ENCODE data around the gene AQP9.
"Not testable (repeated sequence)": the region's sequence is repeated elsewhere in the genome, so short reads cannot be mapped to it uniquely, and the experiment has no call there.

AQP9 gene

DNA sequence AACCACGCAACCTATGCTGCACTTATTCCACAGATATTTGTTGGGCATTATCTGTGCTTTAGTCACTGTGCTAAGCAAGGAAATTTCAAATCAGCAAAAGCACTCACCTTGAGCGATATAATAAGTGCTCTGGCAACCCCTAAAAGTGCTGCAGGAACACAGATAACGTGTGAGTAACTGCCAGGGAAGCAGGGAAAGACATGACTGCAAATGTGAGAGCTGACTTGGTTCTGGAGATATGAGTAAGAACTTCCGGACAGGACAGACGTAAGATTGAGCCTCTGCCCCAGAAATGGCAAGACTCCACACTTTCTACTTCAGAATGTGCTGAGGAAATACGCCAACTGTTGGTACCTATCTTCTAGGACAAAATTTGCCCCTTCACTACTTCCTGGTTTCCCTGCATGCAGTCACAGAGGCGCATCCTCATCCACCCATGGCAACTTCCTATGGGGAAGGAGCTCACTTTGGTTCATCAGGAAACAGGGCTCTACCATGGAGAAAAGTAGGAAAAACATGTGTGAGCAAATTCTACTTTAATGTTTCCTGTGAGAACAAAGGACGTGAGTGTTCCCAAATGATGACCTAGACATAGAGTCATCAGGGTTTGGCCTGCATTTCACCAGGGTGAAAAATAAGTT, 41.7 kb downstream of the AQP9 start:
- DNase-seq (ENCODE audit: low read depth in 2 of 2) = no peak

DNA sequence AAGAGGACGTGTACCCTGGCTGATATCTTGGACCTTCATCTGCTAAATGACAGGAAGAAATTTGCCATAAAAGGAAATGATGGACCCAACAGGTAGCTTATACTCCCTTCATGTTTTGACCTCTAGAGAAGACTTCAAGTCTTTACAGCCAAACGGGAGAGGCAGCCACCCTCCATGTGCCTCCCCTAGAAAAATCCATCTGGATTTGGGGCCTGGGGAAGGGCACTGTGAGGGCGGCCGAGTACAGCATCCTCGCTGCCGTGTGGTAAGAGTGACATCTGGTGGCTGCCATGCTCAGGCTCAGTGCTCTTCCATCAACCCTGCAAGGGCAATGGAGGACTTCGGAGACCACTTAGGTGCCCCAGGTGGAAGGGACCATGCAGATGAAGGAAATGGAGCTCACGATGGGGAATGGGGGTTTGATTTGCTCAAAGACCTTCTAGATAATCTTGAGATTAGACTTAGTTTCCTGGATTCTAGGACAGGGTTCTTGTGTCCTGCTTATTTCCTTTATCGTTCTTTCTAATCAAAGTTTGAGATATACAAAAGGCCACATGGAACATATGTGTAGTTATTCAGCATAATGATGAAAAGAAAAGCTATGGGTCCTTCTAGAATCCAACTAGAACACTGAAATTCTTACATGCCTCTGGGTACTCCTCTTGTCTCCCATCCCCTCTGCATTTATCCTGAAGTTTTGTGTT, 44.4 kb downstream of the AQP9 start:
- peak in 1 of 2 donors; percentile 8 for DNase-seq (ENCODE audit: low read depth in 2 of 2)

DNA sequence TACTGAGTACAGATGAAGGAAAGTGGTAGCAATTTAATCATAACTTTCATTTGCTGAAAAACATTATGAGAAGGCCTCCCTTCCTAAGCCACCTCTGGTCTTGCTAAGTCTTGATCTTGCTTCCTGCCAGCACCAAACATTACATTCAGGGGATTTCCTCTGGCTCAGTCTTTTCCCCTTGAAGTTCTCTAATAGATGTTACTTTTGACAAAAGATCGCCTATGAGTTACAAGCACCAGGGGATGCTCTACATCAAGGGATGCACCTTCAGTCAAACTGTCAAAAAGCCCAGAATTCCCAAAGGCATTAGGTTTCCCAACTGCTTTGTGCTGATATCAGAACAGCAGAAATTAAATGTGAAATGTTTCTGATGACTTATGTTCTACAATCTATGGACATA, 47.3 kb downstream of the AQP9 start:
- no peak for DNase-seq (ENCODE audit: low read depth in 2 of 2)

DNA sequence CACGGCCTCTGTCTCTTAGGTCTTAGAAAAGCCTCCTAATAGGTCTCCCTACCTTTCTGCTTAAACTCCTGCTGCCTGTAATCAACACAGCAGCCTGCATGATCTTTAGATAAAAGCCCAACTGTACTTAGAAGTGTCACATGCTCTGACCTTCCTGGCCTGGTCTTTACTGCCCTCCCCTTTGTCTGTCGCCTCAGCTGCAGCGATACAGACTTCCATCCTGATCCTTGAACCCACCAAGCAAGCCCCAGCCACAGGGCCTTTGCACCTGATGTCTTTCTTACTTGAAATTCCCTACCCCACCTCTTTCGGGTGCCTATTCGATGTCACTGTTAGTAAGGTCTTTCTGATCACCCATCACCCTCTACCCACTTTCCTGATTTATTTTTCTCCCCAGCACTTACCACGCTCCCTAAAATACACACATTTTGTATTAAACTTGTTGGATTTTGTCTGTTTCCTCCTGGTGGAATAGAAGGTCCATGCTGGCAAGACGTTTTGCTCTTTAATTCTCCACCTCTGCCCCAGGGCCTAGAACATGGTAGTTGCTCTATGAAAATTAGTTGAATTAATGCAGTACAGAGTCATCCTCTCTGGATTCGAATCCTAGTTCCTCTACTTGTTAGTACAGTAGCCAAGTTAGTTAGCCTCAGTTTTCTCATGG, 51.1 kb downstream of the AQP9 start:
- DNase-seq (ENCODE audit: low read depth in 2 of 2) = no peak

DNA sequence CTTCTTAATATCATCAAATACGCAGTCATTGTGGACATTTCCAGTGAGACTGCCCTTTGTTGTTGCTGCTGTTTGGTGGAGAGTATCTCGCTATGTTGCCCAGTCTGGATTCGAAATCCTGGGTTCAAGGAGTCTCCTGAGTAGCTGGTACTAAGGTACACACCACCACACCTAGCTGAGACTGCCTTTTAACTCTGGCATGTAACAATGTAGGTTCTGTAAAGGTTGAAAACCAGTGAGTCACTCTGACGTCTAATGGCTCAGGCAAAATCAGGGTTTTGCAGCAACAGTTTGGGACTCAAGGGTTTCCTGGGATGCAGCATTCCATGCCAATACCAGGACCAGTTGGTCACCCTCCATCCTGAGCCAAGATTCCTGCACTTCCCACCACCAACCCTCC, 52.2 kb downstream of the AQP9 start:
- no peak for DNase-seq (ENCODE audit: low read depth in 2 of 2)

DNA sequence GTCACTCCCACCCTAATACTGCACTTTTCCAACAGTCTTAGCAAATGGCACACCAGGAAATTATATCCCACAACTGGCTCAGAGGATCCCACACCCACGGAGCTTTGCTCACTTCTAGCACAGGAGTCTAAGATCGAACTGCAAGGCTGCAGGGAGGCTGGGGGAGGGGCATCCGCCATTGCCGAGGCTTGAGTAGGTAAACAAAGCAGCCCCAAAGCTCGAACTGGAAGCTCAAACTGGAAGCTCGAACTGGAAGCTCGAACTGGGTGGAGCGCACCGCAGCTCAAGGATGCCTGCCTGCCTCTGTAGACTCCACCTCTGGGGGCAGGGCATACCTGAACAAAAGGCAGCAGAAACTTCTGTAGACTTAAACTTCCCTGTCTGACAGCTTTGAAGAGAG, 55.5 kb downstream of the AQP9 start:
- DNase-seq (ENCODE audit: low read depth in 2 of 2) = not testable (repeated sequence)

DNA sequence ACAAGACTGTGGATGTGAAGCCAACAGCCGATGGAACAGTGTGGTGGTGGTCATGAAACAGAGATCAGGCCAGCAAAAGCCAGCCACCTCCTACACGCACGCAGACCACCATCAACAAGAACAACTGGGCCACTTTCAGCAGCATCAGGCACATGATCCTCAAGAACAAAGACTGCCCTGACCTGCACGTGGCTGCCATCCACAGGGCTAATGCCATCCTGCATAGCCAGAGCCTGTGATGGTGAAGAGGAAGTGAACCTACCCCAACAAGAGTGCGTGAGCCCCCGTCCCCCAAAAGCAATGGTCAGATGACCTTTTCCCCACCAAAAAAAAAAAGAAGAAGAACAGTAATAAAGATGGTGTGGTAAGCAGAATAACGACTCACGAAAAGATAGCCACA, 62.6 kb downstream of the AQP9 start:
- DNase-seq (ENCODE audit: low read depth in 2 of 2) = no peak

DNA sequence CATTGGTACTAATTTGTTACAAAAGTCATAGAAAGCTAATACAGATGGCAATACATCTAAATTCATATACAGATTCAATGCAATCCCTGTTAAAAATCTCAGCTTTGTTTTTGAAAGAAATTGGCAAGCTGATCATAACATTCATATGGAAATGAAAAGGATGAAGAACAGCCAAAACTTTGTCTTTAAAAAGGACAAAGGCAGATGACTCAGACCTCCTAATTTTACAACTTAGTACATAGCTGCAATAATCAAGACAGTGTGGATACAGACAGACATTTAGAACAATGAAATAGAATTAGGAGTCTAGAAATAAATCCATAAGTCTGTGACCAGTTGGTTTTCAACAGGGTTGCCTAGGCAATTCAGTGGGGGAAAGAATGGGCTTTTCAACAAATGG, 63.3 kb downstream of the AQP9 start:
- no peak for DNase-seq (ENCODE audit: low read depth in 2 of 2)

DNA sequence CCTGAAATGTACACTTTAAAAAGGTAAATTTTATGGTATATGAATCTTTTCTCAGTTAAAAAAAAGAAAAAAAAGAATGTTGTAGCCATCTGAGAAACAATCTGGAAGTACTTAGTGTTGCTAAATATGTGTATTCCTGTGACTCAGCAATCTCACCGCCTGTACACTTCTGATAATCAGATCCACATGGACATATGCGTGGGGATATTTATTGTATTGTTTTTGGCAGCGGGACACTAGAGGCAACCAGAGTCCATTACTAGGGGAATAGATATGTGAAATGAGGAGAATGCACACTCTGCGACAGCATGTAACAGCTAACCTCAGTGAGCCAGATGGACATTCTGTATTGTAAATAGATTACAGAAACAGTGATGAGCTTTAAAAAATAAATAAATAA, 65.4 kb downstream of the AQP9 start:
- DNase-seq (ENCODE audit: low read depth in 2 of 2) = no peak

DNA sequence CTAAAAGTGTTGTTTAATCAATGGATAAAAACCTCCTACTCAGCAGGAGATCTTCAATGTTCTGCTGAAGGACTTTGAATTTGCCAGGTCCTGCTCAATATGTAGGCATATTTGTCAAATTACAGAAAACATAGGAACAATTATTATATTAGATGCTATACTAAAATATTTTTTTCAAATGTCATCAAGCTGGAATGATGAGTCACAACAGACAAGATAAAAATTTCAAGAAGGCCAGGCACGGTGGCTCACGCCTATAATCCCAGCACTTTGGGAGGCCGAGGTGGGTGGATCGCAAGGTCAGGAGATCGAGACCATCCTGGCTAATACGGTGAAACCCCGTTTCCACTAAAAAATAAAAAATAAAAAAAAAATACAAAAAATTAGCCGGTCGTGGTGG, 68.0 kb downstream of the AQP9 start:
- no peak for DNase-seq (ENCODE audit: low read depth in 2 of 2)

DNA sequence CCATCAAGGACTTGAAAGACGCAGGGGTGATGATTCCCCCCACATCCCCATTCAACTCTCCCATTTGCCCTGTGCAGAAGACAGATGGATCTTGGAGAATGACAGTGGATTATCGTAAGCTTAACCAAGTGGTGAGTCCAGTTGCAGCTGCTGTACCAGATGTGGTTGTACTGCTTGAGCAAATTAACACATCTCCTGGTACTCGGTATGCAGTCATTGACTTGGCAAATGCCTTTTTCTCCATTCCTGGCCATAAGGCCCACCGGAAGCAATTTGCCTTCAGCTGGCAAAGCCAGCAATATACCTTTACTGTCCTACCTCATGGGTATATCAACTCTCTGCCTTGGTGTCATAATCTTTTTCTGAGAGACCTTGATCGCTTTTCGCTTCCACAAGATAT, 70.0 kb downstream of the AQP9 start:
- DNase-seq (ENCODE audit: low read depth in 2 of 2) = not testable (repeated sequence)

DNA sequence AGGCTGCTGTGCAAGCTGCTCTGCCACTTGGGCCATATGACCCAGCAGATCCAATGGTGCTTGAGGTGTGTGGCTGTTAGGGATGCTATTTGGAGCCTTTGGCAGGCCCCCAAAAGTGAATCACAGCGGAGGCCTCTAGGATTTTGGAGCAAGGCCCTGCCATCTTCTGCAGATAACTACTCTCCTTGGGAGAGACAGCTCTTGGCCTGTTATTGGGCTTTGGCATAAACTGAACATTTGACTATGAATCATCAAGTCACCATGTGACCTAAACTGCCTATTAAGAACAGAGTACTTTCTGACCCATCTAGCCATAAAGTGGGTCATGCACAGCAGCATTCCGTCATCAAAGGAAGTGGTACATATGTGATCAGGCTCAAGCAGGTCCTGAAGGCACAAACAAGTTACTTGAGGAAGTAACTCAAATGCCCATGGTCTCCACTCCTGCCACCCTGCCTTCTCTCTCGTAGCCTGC, 70.9 kb downstream of the AQP9 start:
- not testable (repeated sequence) for DNase-seq (ENCODE audit: low read depth in 2 of 2)

DNA sequence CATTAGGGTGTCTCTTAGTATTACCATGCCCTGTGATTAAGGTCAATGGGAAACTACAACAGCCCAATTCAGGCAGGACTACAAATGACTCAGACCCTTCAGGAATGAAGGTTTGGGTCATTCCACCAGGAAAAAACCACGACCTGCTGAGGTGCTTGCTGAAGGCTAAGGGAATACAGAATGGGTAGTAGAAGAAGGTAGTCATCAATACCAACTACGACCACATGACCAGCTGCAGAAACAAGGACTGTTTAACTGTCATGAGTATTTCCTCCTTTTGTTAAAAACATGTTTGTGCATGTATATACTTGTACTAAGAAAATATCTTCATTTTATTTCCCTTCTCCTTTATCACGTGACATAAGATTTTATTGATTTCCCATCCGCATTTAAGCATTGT, 71.8 kb downstream of the AQP9 start:
- not testable (repeated sequence) for DNase-seq (ENCODE audit: low read depth in 2 of 2)

DNA sequence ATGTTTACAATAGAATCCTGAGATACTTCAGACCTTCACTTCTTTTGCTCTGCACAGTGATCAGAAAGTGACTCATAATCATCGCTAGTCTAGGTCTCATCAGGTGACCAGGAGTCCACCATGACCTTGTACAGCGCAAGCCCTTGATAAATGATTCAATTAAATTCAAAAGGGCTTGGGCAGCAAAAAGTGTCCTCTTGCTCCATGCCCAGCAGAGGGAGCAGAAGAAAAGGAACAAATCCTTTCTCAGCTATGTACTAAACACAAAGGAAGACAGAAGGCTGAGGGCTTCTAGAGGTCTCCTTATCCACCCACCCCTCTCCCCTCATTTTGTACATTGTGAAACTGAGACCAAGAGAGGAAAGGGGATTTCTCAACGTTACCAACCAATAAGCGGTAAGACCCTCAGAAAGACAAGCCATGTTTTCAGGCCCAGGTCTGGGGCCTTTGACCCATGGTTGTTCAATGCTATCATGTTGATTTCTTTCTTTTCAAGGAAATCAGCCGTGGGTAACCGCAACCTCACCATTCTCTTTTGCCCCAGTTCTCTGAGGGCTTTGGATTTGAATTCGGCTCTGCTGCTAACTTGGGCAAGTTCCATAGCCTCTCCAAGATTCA, 74.8 kb downstream of the AQP9 start:
- DNase-seq (ENCODE audit: low read depth in 2 of 2) = no peak

DNA sequence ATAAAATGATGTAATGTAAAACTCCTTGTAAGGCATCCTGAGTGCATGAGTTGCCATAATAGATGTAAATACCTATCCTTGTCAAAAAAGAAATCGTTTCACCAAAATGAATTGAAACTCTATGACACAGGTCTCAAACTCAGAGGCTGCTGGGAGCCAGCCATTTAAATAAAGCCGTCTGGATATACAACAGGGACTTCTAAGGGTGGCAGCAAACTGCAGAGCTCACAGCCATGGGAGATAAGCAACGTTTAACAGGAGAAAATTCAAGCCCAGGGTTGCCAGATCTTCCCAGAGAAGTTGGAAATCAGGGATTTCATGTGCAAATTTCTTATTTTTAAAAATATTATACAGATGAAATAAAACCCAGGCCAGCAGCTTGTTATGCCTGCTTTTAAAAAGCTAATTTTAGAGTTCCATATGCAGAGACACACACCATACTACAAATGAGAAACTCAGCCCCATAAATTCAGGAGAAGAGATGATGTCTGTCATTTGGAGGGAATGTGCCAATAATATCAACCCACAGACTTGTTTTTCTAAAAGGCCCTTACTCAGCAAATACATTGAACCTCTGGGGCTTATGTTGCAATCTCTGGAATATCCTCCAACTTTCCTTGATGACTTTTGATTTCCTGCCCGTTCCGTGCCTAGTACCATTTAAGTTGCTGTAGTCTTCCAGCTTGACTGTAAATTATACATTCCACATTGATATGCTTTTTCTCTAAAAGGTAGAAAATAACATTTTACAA, 75.6 kb downstream of the AQP9 start:
- no peak for DNase-seq (ENCODE audit: low read depth in 2 of 2)

DNA sequence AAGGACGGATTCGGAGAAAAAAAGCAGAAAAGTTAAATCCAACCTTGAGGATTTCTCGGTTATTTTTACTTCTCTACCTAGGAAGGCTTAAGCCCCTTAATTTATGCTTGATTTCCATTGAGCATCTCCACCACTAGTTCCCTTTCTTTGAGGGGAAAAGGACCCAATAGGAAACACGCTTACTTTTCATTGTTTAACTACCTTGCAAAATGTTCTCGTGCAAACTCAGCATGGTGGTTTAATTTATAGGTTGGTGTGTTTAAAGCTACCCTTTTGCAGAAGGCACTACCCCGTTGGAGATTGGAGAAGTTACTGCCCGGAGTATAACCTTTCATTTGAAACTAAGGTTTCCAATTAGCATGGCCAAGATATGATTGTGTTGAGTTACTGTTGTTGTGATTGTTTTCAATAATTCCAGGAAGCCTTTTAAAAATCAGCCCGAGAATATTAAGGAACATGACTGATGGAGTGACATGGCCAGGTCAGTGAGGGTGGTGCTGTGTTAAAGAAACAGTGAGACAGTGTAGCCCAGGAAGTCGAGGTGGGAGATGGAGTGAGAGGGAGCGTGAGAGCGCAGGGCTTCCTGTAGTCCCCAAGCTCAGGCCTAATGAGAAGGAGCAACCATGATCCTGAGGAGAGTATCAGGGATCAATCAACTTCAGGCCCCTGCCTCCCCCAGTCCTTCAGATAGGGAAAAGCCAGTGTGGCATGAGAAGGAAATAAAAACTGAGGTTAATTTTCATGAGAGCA, 76.6 kb downstream of the AQP9 start:
- DNase-seq (ENCODE audit: low read depth in 2 of 2) = no peak

DNA sequence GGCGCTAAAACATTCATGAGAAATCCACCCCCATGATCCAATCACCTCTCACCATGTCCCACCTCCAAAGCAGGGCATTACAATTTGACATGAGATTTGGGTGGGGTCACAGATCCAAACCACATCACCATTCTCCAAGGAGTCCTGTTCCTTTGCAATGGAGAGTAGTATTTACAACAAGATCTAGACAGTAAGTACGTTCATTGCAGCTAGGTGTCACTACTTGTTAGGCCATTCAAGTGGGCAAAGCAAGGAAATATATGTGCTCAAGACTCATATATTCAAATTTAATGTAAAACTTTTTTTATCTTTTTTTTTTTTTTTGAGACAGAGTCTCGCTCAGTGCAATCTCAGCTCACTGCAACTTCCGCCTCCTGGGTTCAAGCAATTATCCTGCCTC, 79.3 kb downstream of the AQP9 start:
- no peak for DNase-seq (ENCODE audit: low read depth in 2 of 2)

DNA sequence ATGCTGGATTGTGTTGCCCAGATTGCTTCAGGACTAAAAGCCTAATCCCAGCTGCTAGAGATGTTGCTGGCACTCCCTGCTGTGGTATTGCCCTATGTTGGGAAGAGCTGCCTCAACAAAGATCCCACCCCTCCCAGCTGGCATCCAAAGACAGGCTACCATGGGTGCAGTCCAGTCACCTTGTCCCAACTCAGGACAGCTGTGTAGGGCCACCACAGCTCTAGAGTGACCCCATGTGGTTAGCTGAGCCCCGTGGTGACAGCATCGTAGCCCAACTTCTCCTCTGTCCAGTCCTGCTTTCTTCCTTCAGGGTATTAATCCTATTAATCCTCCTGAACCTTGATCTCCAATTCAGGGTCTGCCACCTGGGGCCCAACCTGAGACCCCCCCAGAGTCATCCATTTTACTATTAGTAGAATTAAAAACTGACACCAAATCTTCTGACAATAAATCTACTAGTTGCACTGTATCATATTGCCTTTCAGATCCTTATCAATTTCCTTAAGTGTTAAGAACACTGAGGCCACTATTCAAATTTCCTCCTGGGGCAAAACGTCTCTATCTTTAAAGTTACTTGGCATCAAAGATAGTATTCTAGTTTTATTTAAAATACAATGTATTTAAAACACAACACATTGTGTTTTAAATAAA, 83.5 kb downstream of the AQP9 start:
- DNase-seq (ENCODE audit: low read depth in 2 of 2) = no peak

DNA sequence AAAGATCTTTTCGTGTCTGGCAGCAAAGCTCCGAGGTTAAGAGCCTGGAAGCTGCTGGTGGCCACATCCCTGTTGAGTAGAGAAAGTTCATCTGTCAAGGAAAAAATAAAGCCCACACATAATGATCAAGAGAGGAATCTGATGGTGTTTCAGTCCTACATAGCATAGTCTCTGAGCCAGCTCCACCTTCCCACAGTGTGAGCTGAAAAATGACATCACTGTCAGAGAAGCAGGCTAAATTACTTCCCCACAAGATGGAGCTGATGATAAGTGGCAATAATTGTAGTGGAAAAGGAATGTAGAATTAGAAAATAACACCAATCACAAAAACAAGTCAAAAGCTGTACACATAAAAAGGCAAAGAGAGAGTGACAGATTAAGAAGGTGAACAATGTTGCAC, 84.5 kb downstream of the AQP9 start:
- DNase-seq (ENCODE audit: low read depth in 2 of 2) = no peak

DNA sequence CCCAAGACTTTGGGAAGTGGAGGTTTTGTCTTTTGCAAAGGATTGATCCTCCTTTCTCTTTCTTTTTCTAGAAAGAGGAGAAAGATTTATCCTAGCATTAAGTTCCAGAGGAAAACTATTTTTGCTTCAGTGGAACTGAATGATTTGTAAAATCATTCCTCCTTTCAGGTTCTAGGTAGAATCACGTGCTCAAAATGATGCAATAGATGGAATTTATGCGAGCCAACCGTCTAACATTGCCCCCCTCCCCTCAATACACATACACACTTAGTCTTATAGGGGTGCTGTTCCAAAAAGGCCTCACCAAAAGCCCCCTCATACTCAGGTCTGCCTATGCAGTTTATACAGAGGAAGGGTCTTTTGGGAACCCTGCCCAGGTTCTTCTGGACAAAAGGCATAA, 85.3 kb downstream of the AQP9 start:
- DNase-seq (ENCODE audit: low read depth in 2 of 2) = no peak

DNA sequence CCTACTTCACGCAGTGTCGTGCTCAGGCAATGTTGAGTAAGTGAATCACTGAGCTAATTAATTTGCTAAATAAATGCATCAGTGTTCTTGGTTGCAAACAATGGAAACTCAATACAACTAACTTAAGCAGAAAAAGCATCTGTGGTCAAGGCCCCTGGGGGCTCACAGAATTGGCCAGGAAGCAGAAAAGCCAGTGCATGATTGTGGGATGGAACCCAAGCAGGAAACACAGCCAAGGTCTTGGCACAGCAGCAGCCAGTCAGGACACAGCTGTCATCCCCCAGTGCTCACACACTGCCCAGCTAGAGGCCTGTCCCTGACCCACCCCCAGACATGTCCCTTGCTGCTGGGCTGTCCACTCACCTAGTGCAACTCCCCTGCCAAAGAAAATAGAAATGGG, 85.9 kb downstream of the AQP9 start:
- DNase-seq (ENCODE audit: low read depth in 2 of 2) = no peak

Data from stimulated activated CD8-positive, alpha-beta memory T cell treated with anti-CD3 and anti-CD28 coated beads, Interleukin-15, amount 100 ng/mL, for 48 hours (primary cell).